ENCODE measurements around the gene CEP170B.
"Not testable (repeated sequence)": the region's sequence is repeated elsewhere in the genome, so short reads cannot be mapped to it uniquely, and the experiment has no call there.

The CEP170B gene

DNA sequence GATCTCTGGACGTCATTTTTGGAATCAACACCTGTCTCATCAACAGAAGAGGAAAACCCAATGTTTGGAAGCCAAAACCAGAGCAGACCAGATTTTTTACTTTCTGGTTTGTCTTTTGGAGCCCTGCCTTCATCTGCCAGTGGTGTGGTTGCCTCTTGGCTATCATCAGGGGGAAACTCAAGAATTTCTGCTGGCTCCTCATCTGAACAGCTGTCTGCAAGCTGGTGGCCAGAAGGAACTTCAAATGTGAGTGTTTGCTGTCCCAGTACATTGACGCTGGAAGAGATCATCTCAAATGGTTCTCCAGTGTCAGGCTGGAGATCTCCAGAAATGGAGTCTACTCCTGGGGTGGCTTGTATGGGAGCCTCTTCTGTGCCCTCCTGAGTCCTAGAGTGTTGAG, 73.4 kb downstream of the CEP170B start:
- no peak overlapping the region for H3K4me3 ChIP-seq (ENCODE audit: low read depth, low read length)
- TF ChIP-seq, protein P1, sequence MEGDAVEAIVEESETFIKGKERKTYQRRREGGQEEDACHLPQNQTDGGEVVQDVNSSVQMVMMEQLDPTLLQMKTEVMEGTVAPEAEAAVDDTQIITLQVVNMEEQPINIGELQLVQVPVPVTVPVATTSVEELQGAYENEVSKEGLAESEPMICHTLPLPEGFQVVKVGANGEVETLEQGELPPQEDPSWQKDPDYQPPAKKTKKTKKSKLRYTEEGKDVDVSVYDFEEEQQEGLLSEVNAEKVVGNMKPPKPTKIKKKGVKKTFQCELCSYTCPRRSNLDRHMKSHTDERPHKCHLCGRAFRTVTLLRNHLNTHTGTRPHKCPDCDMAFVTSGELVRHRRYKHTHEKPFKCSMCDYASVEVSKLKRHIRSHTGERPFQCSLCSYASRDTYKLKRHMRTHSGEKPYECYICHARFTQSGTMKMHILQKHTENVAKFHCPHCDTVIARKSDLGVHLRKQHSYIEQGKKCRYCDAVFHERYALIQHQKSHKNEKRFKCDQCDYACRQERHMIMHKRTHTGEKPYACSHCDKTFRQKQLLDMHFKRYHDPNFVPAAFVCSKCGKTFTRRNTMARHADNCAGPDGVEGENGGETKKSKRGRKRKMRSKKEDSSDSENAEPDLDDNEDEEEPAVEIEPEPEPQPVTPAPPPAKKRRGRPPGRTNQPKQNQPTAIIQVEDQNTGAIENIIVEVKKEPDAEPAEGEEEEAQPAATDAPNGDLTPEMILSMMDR (IDR thresholded peaks at IDR 0.05; ENCODE audit: low read depth, low read length, missing control alignments), result no peak
- DNase-seq (ENCODE audit: low read depth), result no peak

- no peak overlapping the region for H3K4me3 ChIP-seq (ENCODE audit: low read depth, low read length)
- TF ChIP-seq, protein P1 (IDR thresholded peaks at IDR 0.05; ENCODE audit: low read depth, low read length, missing control alignments), result no peak
- no peak for DNase-seq (ENCODE audit: low read depth)
Observed at GRCh38 chr14:104938960-104939359, 73.9 kb downstream of the CEP170B start.

GRCh38 chr14:104939666-104940410, 74.8 kb downstream of the CEP170B start:
- no peak for DNase-seq (ENCODE audit: low read depth)
- TF ChIP-seq, protein P1 (IDR thresholded peaks at IDR 0.05; ENCODE audit: low read depth, low read length, missing control alignments), result no peak
- H3K4me3 ChIP-seq (ENCODE audit: low read depth, low read length), result no peak overlapping the region

DNA sequence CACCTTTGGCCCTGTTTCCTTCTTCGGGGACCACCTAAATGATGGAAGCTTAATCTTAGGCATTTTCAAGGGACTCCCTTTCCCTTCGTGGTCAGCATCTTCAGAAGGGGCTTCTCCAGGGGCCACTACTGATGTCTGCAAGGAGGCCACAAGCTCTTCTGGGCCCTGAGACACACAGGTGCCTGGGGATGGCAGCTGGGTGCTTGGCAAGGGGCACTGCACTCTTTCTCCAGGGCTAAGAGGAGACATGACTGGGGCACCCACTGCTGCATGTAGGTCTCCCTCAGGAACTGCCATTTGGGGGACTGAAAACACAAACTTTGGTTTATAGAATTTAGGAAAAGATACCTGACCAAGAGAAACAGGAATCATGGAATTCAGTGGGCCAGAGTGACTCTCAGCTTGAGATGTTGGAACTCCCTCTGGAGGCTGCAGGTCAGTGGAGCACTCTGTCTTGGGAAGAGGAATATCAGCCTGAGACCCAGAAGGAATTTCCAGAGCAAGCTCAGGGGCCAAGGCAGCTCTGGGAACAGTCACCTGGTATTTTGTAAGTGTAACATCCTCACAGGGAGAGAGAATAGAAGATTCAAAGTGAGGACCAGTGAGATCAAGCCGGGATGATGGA, 75.6 kb downstream of the CEP170B start:
- no peak overlapping the region for H3K4me3 ChIP-seq (ENCODE audit: low read depth, low read length)
- no peak for DNase-seq (ENCODE audit: low read depth)
- TF ChIP-seq, protein P1 (IDR thresholded peaks at IDR 0.05; ENCODE audit: low read depth, low read length, missing control alignments), result no peak

GRCh38 chr14:104941508-104942365, 76.7 kb downstream of the CEP170B start:
- TF ChIP-seq, protein P1 (IDR thresholded peaks at IDR 0.05; ENCODE audit: low read depth, low read length, missing control alignments), result no peak

GRCh38 chr14:104942586-104942985, 77.5 kb downstream of the CEP170B start:
- no peak for DNase-seq (ENCODE audit: low read depth)
- TF ChIP-seq, protein P1 (IDR thresholded peaks at IDR 0.05; ENCODE audit: low read depth, low read length, missing control alignments), result no peak
- no peak overlapping the region for H3K4me3 ChIP-seq (ENCODE audit: low read depth, low read length)

More at GRCh38 chr14:104941508-104942365, 76.7 kb downstream of the CEP170B start:
- H3K4me3 ChIP-seq (ENCODE audit: low read depth, low read length), result no peak overlapping the region
- DNase-seq (ENCODE audit: low read depth), result no peak

DNA sequence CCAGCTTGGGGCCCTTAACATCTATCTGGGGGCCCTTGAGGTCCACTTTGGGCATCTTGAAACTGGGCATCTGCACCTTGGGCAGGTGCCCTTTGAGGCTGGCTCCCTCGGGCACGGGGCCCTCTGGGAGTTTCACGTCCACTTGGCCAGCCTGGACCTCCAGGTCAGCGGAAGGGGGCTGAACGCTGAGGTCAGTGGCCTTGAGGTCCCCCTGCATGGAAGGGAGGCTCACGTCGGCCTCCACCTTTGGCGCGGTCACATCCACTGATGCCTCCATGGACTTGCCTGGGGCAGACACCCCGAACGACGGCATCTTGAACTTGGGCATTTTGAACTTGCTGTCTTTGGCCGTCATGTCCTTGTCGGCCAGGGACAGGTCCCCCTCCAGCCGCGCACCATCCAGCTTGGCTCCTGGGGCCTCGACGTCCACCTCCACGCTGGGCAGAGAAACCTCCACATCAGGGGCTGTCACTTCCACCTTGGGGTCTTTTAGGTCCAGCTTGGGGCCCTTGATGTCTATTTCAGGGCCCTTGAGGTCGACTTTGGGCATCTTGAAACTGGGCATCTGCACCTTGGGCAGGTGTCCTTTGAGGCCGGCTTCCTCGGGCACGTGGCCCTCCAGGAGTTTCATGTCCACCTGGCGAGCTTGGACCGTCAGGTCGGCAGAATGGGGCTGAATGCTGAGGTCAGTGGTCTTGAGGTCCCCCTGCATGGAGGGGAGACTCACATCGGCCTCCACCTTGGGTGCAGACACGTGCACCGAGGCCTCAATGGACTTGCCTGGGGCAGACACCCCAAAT, 78.3 kb downstream of the CEP170B start:
- DNase-seq (ENCODE audit: low read depth); H3K4me3 ChIP-seq (ENCODE audit: low read depth, low read length): not testable (repeated sequence)

DNA sequence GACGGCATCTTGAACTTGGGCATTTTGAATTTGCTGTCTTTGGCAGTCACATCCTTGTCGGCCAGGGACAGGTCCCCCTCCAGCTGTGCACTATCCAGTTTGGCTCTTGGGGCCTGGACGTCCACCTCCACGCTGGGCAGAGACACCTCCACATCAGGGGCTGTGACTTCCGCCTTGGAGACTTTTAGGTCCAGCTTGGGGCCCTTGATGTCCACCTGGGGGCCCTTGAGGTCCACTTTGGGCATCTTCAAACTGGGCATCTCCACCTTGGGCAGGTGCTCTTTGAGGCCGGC, 78.9 kb downstream of the CEP170B start:
- H3K4me3 ChIP-seq (ENCODE audit: low read depth, low read length); DNase-seq (ENCODE audit: low read depth): not testable (repeated sequence)

- DNase-seq (ENCODE audit: low read depth); H3K4me3 ChIP-seq (ENCODE audit: low read depth, low read length): not testable (repeated sequence)
Observed at GRCh38 chr14:104944436-104945205, 79.6 kb downstream of the CEP170B start.

All from GM12864 (cell line).